GM10248 (cell line): ENCODE results near the gene PAM.
"Not testable (repeated sequence)": the region's sequence is repeated elsewhere in the genome, so short reads cannot be mapped to it uniquely, and the experiment has no call there.

ENCODE experiments used
- CTCF ChIA-PET: fragments of 300-600 bp; sonication (Branson Sonifier 250); formaldehyde crosslinking; extraction: SDS; loops from one replicate; lab custom pipeline; 2021; ENCODE audit warnings: antibody characterized with exemption; lab: Yijun Ruan, JAX
- POLR2A ChIA-PET: fragments of 350-650 bp; sonication (Branson Sonifier 250); formaldehyde crosslinking; extraction: SDS; loops from one replicate; lab custom pipeline; 2020; ENCODE audit warnings: antibody characterized with exemption; lab: Yijun Ruan, JAX
- DNase-seq: peaks from one replicate; pipeline ENCODE4 v3.0.0; 2012; ENCODE audit errors: extremely low spot score
- CTCF ChIP-seq: IDR thresholded peaks from 2 replicates; pipeline ENCODE4 v1.5.1; 2012; ENCODE audit warnings: mild to moderate bottlenecking, low read depth; ENCODE audit errors: extremely low read depth, missing control alignments, control extremely low read depth

Gene PAM

DNA sequence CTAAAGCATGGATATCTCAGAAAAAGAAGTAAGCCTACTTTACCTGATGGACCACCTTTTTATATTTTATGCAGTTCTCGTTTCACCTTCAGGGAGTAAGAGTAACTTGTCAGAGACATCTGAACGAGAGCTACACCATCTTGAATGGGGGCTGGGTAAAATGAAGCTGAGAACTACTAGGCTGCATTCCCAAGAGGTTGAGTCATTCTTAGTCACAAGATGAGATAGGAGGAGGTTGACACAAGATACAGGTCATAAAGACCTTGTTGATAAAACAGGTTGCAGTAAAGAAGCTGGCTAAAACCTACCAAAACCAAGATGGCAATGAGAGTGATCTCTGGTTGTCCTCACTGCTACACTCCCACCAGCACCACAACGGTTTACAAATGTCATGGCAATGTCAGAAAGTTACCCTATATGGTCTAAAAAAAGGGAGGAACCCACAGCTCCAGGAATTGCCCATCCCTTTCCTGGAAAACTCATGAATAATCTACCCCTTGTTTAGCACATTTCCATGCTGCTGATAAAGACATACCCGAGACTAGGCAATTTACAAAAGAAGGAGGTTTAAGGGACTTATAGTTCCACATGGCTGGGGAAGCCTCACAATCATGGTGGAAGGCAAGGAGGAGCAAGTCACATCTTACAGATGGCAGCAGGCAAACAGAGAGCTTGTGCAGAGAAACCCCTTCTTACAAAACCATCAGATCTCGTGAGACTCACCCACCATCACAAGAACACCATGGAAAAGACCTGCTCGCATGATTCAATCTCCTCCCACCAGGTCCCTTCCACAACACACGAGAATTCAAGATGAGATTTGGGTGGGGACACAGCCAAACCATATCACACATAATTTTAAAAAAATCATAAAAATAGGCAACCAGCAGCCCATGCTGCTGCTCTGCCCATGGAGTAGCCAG, 302.4 kb downstream of the PAM start:
- POLR2A ChIA-PET, result no interaction called here
- no peak for DNase-seq
- TF ChIP-seq CTCF, result no peak
- CTCF ChIA-PET, result no interaction called here

DNA sequence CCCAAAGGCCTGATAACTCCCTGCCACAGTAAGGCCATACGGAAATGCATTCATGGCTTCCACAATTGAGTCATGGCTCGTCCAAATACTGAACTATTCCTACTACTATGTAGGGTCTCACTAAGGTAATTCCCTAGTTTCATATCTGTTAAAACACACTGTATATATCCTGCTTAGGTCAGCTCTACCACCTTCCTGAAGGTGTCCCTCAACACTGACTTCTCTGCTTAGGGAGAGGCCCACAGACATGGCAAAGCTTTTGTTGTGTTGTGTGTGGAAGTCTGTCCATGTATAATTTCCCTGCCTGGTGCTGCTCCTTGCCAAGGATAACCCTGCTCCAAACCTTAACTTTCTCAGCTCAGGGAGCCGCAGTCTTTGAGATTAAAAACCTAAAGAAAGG, 304.4 kb downstream of the PAM start:
- CTCF ChIA-PET, result interaction anchor here (1.4 kb wide), 1 partner anchor 10 kb away, joined by 3 read pairs; no protein-coding TSS in a partner anchor
- DNase-seq, result no peak
- POLR2A ChIA-PET, result no interaction called here
- no peak for TF ChIP-seq CTCF

- no peak for DNase-seq
- CTCF ChIA-PET, result no interaction called here
- POLR2A ChIA-PET, result no interaction called here
- no peak for TF ChIP-seq CTCF
These were observed 305.4 kb downstream of the PAM start for GRCh38 chr5:103060424-103060954.

DNA sequence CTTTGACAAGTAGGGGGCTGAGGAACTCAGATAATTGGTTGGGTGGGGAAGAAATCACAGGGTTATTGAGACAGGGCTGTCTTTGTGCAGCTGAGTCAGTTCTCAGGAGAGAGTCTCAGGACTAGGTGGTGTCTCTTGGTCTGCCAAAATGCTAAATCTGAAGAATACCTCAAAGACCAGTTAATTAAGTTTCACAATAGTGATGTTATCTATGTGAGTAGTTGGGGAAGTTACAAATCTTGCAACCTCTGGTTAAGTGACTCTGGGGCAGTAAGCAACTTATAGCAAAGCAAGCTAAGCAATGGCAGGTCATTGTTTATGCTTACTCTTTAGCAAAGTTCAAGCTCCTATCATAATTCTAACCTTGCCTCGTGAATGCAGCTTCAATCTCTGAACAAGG, 311.2 kb downstream of the PAM start:
- ChIA-PET POLR2A (no interaction called here), CTCF (interaction anchor here (1.4 kb wide), 1 partner anchor 26 kb away, joined by 3 read pairs; no protein-coding TSS in a partner anchor)
- TF ChIP-seq CTCF, result no peak
- no peak for DNase-seq

- DNase-seq, CTCF ChIA-PET, POLR2A ChIA-PET: not testable (repeated sequence)
These were observed 318.4 kb downstream of the PAM start for GRCh38 chr5:103073500-103073899.

DNA sequence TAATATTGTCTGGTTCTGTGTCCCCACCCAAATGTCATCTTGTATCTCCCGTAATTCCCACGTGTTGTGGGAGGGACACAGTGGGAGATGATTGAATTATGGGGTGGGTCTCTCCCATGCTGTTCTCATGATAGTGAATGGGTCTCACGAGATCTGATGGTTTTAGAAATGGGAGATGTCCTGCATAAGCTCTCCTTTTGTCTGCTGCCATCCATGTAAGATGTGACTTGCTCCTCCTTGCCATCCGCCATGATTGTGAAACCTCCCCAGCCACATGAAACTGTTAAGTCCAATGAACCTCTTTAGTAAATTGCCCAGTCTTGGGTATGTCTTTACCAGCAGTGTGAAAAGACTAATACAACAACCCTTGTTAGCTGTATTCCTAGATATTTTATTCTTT, 320.3 kb downstream of the PAM start:
- CTCF ChIA-PET, result interaction anchor here (1.1 kb wide), 1 partner anchor 13 kb away, joined by 3 read pairs; no protein-coding TSS in a partner anchor
- POLR2A ChIA-PET, result no interaction called here
- DNase-seq, result no peak
- TF ChIP-seq CTCF, result no peak
